Glomerular visceral epithelial cell (primary cell): ENCODE measurements around the gene NOD1.
"Not testable (repeated sequence)": the region's sequence is repeated elsewhere in the genome, so short reads cannot be mapped to it uniquely, and the experiment has no call there.

Experiments
- DNase-seq: peaks from one replicate; pipeline ENCODE4 v3.0.0-alpha.2; 2016; ENCODE audit errors: extremely low spot score

Gene NOD1

DNA sequence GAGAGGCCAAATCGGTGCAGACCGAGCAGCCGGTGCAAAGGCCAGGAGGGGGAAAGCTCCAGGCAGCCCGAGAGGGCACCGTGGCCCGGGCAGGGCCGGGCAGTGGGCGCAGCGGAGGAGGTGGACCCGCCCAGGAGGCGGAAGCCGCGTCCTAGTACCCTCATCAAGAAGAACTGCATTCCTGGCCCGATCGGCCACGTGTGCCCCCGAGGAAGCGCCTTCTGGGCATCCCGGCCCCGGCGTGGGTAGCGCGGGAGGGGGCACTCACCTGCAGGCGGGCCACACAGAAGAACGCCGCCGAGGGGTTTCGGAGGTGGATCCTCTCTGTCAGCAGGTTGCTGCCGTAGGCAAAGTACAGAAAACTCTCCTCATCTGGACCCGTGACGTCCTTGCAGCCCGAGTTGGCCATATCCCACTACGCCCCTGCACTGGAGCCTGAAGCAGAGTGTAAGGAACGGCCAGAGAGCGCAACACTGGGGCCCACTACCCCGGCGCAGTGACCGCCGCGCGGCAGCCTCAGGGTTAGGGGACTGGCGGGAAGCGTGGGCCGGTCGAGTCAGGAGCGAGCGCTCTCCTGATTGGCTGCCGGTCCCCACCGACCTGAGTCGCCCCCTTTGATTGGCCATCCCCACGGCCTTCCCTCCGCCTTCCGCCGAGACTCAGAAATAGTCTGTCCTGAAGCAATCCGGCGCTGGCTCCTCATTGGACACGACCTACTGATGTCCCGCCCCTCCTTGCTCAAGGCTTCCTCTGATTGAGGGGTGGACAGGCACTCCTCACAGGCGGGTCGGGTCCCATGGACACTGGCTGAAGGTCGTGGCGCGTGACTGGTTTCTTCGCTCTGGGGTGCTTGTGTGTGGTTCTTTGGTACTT is 26.0 kb upstream of the NOD1 start, which contains the start of gene GGCT:
TSS of gene GGCT (minus strand) at position 529 of the 873 bp plus-strand sequence. CDS start at position 409, 120 bp downstream.
- DNase-seq, result peak; percentile 98

DNA sequence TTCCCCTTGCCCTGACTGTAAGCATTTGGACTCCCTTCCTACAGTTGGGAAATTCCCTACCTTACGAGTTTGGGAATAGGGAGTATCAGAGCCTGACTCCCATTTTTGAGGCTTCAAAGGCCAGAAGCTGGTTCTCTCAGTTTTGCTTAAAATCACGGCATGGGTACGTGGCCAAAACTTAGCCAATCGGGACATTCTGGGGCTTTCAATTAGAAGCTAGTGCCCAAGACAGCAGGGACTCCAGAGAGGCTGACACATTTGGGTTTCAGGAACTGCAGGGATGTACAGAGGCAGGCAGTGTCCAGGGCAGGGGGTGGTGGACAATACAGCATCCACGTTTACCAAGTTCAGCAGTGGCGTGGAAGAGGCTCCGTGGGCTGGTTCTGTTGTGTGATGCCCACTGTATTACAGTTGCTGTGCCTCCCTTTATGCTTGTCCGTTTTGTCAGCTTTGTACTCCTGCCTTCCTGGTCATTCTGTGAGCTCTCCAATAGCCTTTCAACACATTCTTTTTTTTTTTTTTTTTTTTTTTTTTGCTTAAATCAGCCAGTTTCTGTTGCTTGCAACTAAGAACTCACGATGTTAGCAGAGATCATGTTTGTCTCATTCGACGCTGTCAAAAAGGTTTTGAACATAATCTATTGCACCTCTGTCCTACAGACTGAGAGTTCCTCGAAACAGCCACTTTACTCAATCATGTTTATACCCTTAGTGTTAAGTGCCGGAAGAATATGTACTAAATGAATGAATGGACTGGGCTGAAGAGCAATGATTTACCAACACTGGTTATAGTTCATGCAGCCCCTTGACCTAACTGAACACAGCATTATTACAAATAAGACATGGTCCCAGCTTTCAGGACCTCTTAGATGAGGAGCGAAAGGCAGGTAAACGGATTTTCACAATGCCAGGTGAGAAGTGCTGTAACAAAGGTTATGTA is 25.0 kb upstream of the NOD1 start:
- DNase-seq, result no peak

DNA sequence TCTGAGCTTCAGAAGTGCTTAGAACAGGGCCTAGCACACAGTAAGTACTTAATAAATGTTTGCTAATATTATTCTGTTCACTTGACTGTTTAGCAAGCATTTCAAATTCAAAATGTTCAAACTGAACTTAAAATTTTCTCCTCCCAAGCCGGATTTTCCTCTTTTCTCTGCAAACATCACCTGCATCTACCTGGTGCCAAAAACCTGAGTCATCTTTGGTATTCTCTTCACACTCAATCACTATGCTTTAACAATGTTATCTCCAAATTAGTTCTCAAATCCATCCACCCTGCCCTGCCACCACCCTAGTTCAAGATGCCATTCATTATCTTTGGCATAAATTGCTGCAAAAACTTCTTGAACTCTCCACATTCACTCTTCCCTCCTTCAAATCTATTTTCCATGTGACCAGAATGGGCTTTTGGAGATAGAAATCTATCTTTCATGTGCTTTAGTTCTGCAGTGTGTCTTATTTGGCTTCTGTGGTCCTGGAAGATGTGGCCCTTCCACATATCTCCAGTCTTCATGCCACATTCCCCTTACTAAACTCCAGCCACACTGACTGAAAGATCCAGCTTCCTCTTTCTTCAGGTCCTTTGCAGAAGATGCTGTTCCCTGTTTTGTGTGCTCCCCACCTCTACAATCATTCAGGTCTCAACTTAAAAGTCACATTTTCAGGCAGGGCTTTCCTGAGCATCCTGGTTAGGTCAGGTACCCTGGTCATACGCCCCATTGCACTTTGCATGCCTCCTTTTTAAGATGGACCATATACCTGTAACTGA is 24.1 kb upstream of the NOD1 start:
- DNase-seq, result no peak

DNA sequence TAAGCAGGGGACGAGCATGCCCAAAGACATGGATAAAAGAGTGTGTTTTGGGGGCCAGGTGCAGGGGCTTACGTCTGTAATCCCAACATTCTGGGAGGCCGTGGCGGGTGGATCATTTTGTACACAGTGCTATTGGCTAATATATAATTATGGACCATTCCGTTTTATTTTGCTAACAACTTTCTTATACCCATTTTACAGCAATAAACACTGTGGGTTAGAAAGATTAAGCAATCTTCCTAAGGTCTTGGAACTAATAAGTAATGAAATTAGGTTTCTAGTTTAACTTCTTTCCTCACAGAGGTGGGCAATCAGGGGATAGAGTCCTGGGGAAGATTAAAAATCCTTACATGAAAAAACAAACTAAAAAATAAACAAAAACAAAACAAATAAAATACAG is 22.7 kb upstream of the NOD1 start:
- DNase-seq, result no peak

DNA sequence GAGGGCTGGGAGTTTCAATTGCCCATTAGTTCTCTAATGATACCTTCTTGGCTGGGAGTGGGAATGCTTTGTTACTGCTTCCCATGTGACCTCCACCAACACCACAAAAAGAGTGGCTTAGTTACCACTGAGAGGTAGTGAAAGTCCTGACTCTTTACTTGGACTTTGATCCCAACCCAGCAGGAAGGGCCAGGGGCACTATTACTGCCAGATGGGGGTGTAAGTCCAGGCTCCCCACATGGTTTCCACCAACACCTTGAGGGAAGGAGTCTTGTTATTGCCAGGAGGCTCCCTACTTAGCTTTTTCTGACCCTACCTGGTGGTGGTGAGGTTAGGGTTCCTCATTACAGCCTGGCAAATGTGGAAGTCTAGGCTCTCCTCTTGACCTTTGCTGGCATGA is 14.6 kb upstream of the NOD1 start:
- DNase-seq, result no peak

DNA sequence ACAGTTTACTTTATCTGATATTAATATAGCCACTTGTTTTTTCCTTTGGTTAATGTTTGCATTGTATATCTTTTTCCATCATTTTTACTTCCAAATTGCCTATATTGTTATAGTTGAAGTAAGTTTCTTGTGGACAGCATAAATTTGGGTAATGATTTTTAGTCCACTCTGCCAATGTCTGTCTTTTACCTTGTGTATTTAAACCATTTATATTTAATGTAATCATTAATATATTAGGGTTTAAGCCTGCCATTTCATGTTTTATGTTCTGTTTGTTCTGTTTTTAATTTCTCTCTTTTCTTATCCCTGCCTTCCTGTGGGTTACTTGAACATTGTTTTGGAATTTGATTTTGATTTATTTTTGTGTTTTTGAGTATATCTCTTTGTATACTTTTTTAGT is 12.8 kb upstream of the NOD1 start:
- no peak for DNase-seq

DNA sequence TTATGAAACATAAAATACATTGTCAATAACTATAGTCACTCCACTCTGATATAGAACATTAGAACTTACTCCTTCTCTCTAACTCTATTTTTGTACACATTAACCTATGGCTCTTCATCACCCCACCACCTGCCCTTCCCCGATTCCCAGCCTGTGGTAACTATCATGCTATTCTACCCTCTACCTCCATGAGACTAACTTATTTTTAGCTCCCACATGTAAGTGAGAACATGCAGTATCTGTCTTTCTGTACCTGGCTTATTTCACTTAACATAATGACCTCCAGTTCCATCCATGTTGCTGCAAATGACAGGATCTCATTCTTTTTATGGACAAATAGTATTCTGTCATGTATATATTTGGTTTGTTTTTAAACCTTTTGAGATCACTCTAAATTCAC is 8.8 kb upstream of the NOD1 start:
- no peak for DNase-seq

DNA sequence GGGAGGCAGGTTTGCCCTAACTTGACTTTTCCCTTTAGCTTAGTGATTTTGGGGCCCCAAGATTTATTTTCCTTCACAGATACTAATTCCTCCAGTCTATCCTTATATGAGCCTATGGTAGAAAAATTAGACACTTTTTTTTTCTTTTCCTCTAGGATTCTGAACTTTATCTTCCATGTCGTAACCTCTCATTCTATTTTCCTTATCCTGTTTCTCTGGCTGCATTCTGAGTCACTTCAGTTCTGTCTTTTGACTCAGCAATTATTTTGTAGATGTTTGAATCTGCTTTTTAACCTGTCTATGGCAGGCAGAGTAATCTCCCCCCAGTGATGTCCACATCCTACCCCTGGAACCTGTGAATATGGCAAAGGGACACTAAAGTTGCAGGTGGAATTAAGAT is 7.1 kb upstream of the NOD1 start:
- DNase-seq, result no peak

DNA sequence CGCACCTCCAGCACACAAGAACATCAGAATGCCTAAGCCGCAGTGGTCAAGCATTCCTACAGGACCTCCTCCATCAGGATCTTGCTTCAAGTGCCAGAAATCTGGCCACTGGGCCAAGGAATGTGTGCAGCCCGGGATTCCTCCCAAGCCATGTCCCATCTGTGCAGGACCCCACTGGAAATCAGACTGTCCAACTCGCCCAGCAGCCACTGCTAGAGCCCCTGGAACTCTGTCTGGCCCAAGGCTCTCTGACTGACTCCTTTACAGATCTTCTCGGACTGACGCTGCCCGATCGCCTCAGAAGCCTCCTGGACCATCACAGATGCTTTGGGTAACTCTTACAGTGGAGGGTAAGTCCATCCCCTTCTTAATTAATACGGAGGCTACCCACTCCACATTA is 2.8 kb upstream of the NOD1 start:
- not testable (repeated sequence) for DNase-seq

DNA sequence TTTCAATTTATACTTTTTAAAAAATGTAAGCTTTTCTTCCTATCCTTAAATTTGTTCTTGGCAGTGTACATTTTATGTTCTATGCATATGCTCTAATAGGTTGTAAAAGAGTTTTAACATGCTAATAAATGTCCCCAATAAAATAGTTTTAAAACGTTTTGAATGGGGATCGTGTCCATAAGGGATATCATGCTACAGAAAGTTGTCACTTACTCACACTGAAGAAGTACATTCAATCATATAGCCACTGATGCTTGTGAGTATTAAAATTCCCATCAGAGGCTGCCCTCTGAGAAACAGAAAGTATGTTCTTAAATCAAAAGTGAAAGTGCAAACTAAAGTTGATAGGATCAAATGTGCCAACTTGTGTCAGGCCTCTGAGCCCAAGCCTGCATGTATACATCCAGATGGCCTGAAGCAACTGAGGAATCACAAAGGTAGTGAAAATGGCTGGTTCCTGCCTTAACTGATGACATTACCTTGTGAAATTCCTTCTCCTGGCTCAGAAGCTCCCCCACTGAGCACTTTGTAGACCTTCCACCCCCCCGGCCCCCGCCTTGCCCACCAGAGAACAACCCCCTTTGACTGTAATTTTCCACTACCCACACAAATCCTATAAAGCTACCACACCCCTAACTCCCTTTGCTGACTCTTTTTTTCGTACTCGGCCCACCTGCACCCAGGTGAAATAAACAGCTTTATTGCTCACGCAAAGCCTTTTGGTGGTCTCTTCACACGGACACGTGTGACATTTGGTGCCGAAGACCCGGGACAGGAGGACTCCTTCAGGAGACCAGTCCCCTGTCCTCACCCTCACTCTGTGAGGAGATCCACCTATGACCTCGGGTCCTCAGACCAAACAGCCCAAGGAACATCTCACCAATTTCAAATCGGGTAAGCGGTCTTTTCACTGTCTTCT is 877 bp upstream of the NOD1 start:
- DNase-seq, result peak; percentile 21

DNA sequence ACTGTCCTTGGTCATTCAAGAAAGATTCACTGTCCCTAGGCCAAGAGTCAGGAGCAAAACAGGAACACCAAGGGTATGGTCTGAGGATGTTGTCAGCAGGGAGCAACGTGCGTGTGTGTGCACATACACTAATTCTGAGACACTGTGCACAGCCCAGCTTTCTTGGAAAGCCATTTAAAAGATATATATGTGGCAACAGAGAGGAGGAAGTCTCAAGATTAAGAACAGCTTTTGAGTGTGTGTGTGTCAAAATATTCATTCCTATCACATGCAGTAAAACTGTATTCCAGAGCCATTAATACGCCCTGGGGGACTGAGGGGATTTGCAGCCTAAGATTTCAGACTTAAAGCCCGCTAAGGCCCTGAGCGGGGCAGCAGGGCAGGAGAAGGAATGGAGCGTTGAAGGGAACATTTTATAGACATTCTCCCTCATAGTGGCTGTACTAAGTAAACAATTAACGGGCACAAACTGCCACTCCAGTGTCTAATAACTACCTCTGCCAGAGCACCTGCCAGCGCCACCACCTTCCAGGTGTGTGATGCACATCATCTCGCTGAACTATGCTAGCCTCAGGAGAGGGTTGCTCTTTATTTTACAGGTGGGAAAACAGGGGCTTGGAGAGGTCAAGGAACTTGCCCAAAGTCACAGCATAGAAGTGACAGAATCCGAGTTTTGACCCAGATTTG is 2.0 kb downstream of the NOD1 start:
- no peak for DNase-seq

DNA sequence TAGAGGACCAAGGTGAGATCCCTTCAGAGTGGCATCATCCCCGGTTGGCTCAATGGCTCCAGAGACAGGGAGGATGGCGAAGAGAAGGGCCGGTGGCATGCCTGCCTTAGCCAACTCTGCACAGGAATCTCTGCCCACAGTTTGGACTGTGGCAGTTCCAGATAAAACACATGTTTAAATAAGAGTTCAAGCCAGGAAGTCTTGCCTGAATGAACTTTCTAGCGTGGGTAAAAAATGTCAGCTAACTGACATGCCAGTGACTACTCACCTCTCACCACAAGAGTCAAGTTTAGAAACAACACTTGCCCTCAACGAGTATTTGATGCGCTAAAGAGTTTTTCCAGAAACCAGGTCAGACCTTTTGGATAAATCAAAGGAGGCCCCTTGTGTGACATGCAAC is 3.0 kb downstream of the NOD1 start:
- peak; percentile 46 for DNase-seq

DNA sequence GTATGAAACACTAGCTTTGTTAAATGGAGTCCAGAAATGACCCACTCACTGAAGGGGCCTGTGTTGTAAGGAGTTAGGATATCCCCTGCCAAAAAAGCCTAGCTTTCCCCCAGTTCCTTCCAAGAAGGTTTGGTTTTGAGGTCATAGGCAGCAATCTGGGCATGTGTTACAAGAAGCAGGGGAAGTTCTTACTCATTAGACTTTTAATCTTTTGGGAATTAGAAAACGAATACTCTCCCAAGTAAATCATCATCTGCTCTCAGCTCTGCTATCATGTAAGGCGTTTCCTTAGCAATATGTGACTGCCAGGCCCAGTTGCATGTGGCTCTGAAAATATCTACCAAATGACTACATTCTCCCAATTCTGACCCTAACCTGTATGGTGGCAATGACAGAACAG is 3.7 kb downstream of the NOD1 start:
- DNase-seq, result no peak

DNA sequence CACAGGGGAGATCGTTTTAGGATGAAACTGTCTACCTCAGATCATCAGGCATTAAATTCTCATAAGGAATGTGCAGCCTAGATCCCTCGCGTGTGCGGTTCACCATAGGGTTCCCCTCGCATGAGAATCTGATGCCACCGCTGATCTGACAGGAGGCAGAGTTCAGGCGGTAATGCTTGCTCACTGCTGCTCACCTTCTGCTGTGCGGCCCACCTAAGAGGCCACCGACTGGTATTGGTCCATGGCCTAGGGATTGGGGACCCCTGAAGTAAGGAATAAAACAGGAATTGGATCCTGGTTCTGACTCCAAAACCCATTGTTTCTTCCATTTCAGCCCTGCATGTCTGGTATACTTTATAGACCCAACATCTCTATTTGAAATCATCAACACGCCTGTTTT is 4.1 kb downstream of the NOD1 start:
- no peak for DNase-seq

DNA sequence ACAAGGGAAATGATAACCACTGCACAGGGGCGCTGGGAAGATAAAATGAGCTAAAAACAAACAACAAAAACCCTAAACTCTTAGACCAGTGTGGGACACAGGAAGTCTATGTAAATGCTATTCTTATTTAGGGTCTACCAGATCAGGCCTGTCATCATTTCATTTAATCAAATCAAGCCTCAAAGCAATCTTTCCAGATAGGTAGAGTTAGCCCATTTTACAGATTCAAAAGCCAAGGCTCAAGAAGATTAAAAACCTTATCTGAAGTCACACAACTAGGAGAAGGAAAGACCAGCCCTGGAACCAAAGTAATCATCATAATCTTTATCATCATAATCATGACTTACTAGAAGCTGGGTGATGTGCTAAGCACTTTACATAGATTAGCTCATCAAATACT is 4.7 kb downstream of the NOD1 start:
- no peak for DNase-seq

DNA sequence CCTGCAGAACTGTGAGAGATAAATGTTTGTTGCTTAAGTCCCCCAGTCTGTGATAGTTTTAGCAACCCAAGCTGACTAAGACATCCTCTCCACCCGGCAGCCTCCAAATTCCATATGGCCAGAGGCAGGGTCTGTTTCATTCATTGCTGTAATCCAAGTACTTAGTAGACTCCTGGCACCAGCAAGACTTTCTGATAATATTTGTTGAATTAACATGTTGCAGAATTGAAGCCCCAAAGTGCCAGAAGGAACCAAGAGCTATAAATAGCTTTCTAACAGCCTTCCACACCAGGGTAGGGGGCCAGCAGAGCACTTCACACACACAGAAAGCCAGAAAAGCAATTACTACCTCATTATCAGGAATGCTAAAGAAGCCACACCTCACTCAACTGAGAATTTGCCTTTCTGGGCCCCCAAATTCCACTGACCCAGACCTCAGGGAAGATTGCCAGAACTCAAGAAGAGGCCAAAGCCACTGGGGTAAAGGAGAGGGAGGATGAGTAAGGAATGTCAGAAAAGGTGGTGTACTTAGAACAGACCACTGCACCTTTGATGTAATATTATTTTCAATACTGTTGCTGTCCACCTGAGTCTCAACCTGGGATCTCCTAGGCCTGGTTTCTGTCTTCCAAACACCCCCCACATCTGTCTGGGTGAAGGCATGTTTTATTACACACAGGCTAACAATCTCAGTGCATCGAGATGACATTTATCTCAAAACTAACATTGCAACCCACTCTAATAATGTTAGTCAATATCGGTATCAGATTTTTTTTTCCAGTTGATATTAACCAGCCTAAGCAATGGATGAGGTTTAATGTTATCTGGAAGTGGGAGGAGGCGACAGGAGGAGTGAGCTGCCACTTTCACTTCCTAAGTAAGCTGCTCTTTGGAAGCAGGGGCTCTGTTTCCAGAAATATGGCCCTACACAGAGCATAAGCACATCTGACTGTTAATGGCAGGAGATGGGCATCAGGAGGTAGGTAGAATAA is 5.5 kb downstream of the NOD1 start:
- DNase-seq, result peak; percentile 44

DNA sequence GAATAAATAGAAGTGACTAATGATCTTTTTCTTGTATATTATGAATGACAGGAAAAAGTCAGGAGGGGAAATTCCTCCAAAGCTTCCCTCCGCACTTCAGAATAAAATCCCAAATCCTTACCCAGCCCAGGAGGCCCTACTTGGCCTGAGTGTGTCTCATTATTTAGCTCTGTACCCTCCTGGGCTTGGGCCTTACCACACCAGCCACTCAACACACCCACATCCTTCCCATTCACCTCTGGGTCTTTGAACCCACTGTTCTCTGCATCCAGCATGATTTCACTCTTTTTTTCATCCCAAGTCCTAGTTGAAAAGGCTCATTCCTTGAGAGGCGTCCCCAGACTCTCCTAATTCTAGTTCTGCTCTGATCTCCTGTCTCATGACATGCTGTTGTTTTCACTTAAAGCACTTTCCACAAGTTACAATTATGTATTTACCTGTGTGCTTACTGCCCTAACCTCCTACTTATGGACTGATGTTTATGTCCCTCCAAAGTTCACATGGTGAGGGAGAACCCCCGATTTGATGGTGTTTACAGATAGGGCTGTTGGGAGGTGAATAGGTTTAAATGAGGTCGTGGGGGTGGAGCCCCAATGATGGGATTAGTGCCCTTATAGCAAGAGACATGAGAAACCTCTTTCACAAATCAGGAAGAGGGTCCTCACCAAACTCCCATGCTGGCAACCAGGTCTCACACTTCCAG is 6.4 kb downstream of the NOD1 start:
- no peak for DNase-seq

DNA sequence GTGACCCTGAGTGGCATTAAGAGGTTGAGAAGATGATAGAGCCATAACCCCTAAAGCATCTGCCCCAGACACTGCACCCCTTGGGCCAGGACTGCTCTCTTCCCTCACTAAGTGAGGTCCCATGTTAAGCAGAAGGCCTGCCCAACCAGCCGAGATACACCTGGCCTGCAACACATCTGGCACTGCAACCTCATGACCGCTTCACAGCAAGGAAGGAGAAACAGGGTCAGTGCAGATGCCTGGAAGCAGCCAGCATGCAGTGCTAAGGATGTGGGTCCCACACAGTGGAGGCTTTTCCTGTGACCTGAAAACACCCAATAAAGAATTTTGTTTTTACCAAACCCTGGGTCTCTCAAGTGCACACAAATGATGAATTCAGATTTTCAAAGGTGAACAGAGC is 7.4 kb downstream of the NOD1 start:
- no peak for DNase-seq
